ENCODE results near the gene TIGD6.
"Not testable (repeated sequence)": the region's sequence is repeated elsewhere in the genome, so short reads cannot be mapped to it uniquely, and the experiment has no call there.

DNA sequence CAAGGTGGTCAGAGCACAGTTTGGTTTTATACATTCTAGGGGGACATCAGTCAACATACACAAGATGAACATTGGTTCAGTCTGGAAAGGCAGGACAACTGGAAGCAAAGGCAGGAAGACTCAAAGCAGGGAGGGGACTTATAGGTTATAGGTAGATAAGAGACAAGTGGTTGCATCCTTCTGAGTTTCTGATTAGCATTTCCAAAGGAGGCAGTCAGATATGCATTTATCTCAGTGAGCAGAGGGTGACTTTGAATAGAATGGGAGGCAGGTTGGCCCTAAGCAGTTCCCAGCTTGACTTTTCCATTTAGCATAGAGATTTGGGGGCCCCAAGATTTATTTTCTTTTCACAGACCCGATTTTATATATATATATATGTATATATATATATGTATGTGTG, 27.6 kb upstream of the TIGD6 start:
- TF ChIP-seq, protein P1, sequence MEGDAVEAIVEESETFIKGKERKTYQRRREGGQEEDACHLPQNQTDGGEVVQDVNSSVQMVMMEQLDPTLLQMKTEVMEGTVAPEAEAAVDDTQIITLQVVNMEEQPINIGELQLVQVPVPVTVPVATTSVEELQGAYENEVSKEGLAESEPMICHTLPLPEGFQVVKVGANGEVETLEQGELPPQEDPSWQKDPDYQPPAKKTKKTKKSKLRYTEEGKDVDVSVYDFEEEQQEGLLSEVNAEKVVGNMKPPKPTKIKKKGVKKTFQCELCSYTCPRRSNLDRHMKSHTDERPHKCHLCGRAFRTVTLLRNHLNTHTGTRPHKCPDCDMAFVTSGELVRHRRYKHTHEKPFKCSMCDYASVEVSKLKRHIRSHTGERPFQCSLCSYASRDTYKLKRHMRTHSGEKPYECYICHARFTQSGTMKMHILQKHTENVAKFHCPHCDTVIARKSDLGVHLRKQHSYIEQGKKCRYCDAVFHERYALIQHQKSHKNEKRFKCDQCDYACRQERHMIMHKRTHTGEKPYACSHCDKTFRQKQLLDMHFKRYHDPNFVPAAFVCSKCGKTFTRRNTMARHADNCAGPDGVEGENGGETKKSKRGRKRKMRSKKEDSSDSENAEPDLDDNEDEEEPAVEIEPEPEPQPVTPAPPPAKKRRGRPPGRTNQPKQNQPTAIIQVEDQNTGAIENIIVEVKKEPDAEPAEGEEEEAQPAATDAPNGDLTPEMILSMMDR (IDR thresholded peaks at IDR 0.05; ENCODE audit: low read depth, low read length, missing input control): not testable (repeated sequence)
- TF ChIP-seq SP1 (IDR thresholded peaks at IDR 0.05): not testable (repeated sequence)
